BE2C (cell line): ENCODE measurements around the gene LIPE.

Experiments
- DNase-seq: peaks from one replicate; pipeline ENCODE4 v3.0.0-alpha.2; 2020
- H3K27me3 ChIP-seq: fragments of 250-450 bp; sonication (Bioruptor Pico); 2 replicates; pipeline ENCODE4 v1.5.1; 2020; ENCODE audit warnings: mild to moderate bottlenecking
- H3K36me3 ChIP-seq: fragments of 250-450 bp; sonication (Bioruptor Pico); 2 replicates; pipeline ENCODE4 v1.5.1; 2020; ENCODE audit warnings: mild to moderate bottlenecking
- H3K4me1 ChIP-seq: fragments of 250-450 bp; sonication (Bioruptor Pico); 2 replicates; pipeline ENCODE4 v1.5.1; 2020
- H3K4me3 ChIP-seq: 2 replicates; pipeline ENCODE4 v1.5.1; 2011; ENCODE audit warnings: low read depth, low read length
- H3K9me3 ChIP-seq: fragments of 250-450 bp; sonication (Bioruptor Pico); 2 replicates; pipeline ENCODE4 v1.5.1; 2020
- TF ChIP-seq, protein P1 (sequence below): IDR thresholded peaks from 2 replicates; pipeline ENCODE4 v1.5.1; 2012; ENCODE audit warnings: mild to moderate bottlenecking, low read depth, low read length

The LIPE gene

DNA sequence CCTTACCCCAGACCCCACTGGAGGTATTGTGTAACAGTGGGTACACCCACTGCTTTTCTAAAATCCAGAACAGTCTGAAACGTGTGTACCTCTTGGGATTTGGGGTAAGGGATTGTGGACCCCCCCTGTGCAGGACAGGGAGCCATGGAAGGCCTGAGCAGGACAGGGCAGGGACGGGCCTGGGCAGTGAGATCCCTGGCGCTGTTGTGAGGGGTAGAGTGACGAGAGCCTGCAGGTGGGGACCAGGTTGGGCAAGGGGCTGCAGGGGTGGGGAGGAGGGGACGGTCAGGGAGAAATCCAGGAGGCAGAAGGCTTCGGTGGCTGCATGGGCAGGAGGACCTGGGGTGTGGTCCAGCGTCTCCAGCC is 65.7 kb downstream of the LIPE start:
- peaks cover 14% of the 10 kb centered on the region for H3K36me3 ChIP-seq
- no peaks in the 10 kb centered on the region for H3K27me3 ChIP-seq
- no peak for DNase-seq
- no peaks in the 10 kb centered on the region for H3K9me3 ChIP-seq
- TF ChIP-seq, protein P1, sequence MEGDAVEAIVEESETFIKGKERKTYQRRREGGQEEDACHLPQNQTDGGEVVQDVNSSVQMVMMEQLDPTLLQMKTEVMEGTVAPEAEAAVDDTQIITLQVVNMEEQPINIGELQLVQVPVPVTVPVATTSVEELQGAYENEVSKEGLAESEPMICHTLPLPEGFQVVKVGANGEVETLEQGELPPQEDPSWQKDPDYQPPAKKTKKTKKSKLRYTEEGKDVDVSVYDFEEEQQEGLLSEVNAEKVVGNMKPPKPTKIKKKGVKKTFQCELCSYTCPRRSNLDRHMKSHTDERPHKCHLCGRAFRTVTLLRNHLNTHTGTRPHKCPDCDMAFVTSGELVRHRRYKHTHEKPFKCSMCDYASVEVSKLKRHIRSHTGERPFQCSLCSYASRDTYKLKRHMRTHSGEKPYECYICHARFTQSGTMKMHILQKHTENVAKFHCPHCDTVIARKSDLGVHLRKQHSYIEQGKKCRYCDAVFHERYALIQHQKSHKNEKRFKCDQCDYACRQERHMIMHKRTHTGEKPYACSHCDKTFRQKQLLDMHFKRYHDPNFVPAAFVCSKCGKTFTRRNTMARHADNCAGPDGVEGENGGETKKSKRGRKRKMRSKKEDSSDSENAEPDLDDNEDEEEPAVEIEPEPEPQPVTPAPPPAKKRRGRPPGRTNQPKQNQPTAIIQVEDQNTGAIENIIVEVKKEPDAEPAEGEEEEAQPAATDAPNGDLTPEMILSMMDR, result no peak
- H3K4me1 ChIP-seq, result no peaks in the 10 kb centered on the region; the same call in 1 of the 2 replicates
- no peak overlapping the region for H3K4me3 ChIP-seq

DNA sequence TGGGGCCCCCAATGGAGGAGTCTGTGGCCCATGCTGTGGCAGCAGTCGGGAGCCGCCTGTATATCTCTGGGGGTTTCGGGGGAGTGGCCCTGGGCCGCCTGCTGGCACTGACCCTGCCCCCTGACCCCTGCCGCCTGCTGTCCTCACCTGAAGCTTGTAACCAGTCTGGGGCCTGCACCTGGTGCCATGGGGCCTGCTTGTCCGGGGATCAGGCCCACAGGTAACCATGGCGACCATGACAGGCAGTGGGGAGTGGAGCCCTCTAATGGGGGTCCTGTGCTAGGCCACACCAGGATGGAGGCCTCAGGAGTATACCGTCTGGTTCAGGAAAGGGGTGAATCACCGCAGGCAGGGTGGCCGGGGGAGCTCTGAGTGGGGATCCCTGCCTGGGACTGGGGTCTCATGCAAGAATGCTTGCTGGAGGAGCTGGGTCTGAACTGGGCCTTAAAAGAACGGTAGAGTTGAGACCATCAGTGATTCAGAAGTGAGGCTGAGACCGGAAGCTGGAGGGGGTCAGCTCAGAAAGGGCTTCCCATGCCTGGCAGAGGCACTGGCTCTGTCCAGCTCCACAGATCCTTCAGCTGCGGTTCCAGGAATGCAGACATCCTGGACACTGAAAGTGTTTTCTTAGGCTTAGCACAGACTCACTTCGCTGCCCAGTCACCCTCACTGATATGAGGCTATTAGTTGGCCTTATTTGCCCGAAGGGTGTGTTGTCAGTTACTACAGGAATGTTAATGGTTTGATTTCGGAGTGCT is 66.2 kb downstream of the LIPE start:
- H3K4me3 ChIP-seq, result no peak overlapping the region
- no peaks in the 10 kb centered on the region for H3K9me3 ChIP-seq
- no peaks in the 10 kb centered on the region for H3K27me3 ChIP-seq
- no peaks in the 10 kb centered on the region; the same call in 1 of the 2 replicates for H3K4me1 ChIP-seq
- peaks cover 20% of the 10 kb centered on the region for H3K36me3 ChIP-seq
- DNase-seq, result peak; percentile 39
- TF ChIP-seq, protein P1, result no peak

DNA sequence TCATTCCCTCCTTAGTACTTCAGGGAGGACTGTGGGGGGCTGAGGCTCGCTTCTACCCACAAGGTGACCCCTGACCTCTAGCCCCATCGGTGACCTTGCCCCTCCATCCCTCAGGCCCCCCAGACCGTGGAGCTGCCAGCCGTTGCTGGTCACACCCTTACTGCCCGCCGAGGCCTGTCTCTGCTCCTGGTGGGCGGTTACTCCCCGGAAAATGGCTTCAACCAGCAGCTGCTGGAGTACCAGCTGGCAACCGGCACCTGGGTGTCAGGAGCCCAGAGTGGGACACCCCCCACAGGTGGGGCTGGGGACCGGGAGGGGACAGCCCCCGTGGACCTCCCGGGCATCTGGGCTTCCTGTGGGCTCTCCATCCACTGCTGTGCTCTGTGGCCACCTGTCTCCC is 69.9 kb downstream of the LIPE start:
- H3K9me3 ChIP-seq, result no peaks in the 10 kb centered on the region
- TF ChIP-seq, protein P1, result no peak
- no peak for DNase-seq
- H3K27me3 ChIP-seq, result no peaks in the 10 kb centered on the region
- peaks cover 2% of the 10 kb centered on the region; the same call in 1 of the 2 replicates for H3K4me1 ChIP-seq
- H3K4me3 ChIP-seq, result no peak overlapping the region
- peaks cover 24% of the 10 kb centered on the region for H3K36me3 ChIP-seq

DNA sequence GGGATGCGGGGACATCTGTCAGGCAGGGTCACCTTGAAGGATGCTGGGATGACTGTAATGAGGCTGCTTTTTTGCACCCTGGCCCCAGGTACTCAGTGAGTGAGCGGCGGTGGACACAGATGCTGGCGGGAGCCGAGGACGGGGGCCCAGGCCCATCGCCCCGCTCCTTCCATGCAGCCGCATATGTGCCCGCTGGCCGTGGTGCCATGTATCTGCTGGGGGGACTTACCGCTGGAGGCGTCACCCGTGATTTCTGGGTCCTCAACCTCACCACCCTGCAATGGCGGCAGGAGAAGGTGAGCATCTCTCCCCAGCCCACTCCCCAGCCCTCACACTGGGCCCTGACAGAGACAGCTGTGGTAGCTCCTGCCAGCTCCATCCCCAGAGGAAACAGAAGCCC is 70.5 kb downstream of the LIPE start:
- no peak for DNase-seq
- TF ChIP-seq, protein P1, result no peak
- H3K27me3 ChIP-seq, result no peaks in the 10 kb centered on the region
- H3K4me3 ChIP-seq, result no peak overlapping the region
- no peaks in the 10 kb centered on the region for H3K9me3 ChIP-seq
- peaks cover 5% of the 10 kb centered on the region; the same call in 1 of the 2 replicates for H3K4me1 ChIP-seq
- peaks cover 26% of the 10 kb centered on the region for H3K36me3 ChIP-seq

DNA sequence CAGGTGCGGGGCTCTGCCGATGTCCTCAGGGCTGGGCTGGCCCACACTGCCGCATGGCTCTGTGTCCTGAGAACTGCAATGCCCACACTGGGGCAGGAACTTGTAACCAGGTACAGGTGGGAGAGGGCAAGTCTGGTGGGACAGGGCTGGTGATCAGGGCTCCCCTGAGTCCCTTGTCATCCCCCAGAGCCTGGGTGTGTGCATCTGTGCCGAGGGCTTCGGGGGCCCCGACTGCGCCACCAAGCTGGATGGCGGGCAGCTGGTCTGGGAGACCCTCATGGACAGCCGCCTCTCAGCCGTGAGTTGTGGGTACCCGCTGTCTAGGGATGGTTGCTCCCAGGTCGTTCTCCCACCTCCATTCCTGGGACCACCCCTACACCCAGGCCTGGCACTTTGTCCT is 71.3 kb downstream of the LIPE start:
- no peak overlapping the region for H3K4me3 ChIP-seq
- no peak for DNase-seq
- peaks cover 26% of the 10 kb centered on the region for H3K36me3 ChIP-seq
- TF ChIP-seq, protein P1, result no peak
- H3K4me1 ChIP-seq, result peaks cover 5% of the 10 kb centered on the region; the same call in 1 of the 2 replicates
- no peaks in the 10 kb centered on the region for H3K27me3 ChIP-seq
- H3K9me3 ChIP-seq, result no peaks in the 10 kb centered on the region

DNA sequence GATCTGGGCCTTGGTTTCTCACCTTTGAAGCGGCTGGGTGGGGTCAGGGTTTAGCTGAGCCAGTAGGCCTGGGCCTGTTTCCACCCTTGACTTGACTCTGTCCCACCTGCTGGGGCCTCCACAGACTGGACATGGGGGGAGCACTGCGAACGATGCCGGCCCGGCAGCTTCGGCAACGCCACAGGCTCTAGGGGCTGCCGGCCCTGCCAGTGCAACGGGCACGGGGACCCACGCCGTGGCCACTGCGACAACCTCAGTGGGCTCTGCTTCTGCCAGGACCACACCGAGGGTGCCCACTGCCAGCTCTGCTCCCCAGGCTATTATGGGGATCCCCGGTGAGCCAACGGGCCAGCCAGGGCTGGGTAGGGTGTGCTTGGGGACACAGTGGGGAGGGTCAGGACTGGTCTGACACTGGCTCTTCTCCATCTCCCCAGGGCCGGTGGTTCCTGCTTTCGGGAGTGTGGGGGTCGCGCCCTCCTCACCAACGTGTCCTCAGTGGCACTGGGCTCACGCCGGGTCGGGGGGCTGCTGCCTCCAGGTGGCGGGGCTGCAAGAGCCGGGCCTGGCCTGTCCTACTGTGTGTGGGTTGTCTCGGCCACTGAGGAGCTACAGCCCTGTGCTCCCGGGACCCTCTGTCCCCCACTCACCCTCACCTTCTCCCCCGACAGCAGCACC is 73.7 kb downstream of the LIPE start:
- Histone ChIP-seq H3K36me3 (peaks cover 26% of the 10 kb centered on the region), H3K4me1 (peaks cover 5% of the 10 kb centered on the region; the same call in 1 of the 2 replicates), H3K9me3 (no peaks in the 10 kb centered on the region), H3K27me3 (no peaks in the 10 kb centered on the region), H3K4me3 (no peak overlapping the region)
- TF ChIP-seq, protein P1, result no peak
- no peak for DNase-seq
